Trophoblast cell (in vitro differentiated cells and primary cell): ENCODE results near the gene ARHGAP22.

Experiments used
- DNase-seq, 2 donors: peaks; one replicate each; pipeline ENCODE4 v3.0.0-alpha.2; 2016
- H2AFZ ChIP-seq: 2 replicates; pipeline ENCODE4 v1.6.1; 2013; ENCODE audit warnings: low read length, moderate library complexity, mild to moderate bottlenecking; ENCODE audit not compliant: insufficient read depth, poor library complexity
- H2AK5ac ChIP-seq: 2 replicates; pipeline ENCODE4 v1.6.1; 2013; ENCODE audit warnings: mild to moderate bottlenecking, low read length
- H2BK120ac ChIP-seq: 2 replicates; pipeline ENCODE4 v1.6.1; 2013; ENCODE audit warnings: low read length, mild to moderate bottlenecking, moderate library complexity; ENCODE audit not compliant: insufficient read depth, poor library complexity
- H2BK12ac ChIP-seq: 2 replicates; pipeline ENCODE4 v1.6.1; 2013; ENCODE audit warnings: mild to moderate bottlenecking, low read length, moderate library complexity
- H2BK5ac ChIP-seq: 2 replicates; pipeline ENCODE4 v1.6.1; 2013; ENCODE audit warnings: low read length, low read depth, moderate library complexity, mild to moderate bottlenecking; ENCODE audit not compliant: poor library complexity
- H3K14ac ChIP-seq: 2 replicates; pipeline ENCODE4 v1.6.1; 2013; ENCODE audit warnings: mild to moderate bottlenecking, low read length
- H3K18ac ChIP-seq: 2 replicates; pipeline ENCODE4 v1.6.1; 2013; ENCODE audit warnings: mild to moderate bottlenecking, low read length
- H3K23ac ChIP-seq: 2 replicates; pipeline ENCODE4 v1.6.1; 2013; ENCODE audit warnings: low read length
- H3K27ac ChIP-seq: 2 replicates; pipeline ENCODE4 v1.5.1; 2013; ENCODE audit warnings: low read depth, mild to moderate bottlenecking, inconsistent platforms, low read length, moderate library complexity
- H3K27me3 ChIP-seq: 2 replicates; pipeline ENCODE4 v1.6.1; 2013; ENCODE audit warnings: inconsistent platforms, mild to moderate bottlenecking, low read length, moderate library complexity; ENCODE audit not compliant: insufficient read depth
- H3K36me3 ChIP-seq, 2 experiments: 1 replicate in 1 of 2; 2 replicates in 1 of 2; pipeline ENCODE4 v1.6.1; 2013; ENCODE audit warnings: low read length in 2 of 2, mild to moderate bottlenecking in 2 of 2, moderate library complexity in 1 of 2; ENCODE audit not compliant: insufficient read depth in 2 of 2, control insufficient read depth in 1 of 2
- H3K4ac ChIP-seq: 2 replicates; pipeline ENCODE4 v1.6.1; 2013; ENCODE audit warnings: low read depth, mild to moderate bottlenecking, low read length, moderate library complexity
- H3K4me1 ChIP-seq, 2 experiments: 1 replicate in 1 of 2; 2 replicates in 1 of 2; pipeline ENCODE4 v1.6.1; 2013; ENCODE audit warnings: low read length in 2 of 2, mild to moderate bottlenecking in 2 of 2, moderate library complexity in 1 of 2; ENCODE audit not compliant: insufficient read depth in 2 of 2, control insufficient read depth in 1 of 2
- H3K4me2 ChIP-seq: 2 replicates; pipeline ENCODE4 v1.6.1; 2013; ENCODE audit warnings: inconsistent platforms, mild to moderate bottlenecking, low read length, moderate library complexity
- H3K4me3 ChIP-seq: 2 replicates; pipeline ENCODE4 v1.5.1; 2013; ENCODE audit warnings: mild to moderate bottlenecking, low read depth, low read length, inconsistent platforms
- H3K79me1 ChIP-seq: one replicate; pipeline ENCODE4 v1.6.1; 2013; ENCODE audit warnings: low read length
- H3K79me2 ChIP-seq: 2 replicates; pipeline ENCODE4 v1.6.1; 2013; ENCODE audit warnings: low read length, mild to moderate bottlenecking; ENCODE audit not compliant: control insufficient read depth, insufficient read depth, poor library complexity
- H3K9ac ChIP-seq: 2 replicates; pipeline ENCODE4 v1.6.1; 2013; ENCODE audit warnings: mild to moderate bottlenecking, low read length
- H3K9me3 ChIP-seq: 2 replicates; pipeline ENCODE4 v1.6.1; 2013; ENCODE audit warnings: low read depth, mild to moderate bottlenecking, control low read depth, inconsistent platforms, low read length; ENCODE audit not compliant: insufficient read depth
- H4K12ac ChIP-seq: 2 replicates; pipeline ENCODE4 v1.6.1; 2013; ENCODE audit warnings: low read depth, mild to moderate bottlenecking, low read length, moderate library complexity
- H4K8ac ChIP-seq: 2 replicates; pipeline ENCODE4 v1.6.1; 2013; ENCODE audit warnings: low read depth, mild to moderate bottlenecking, low read length, moderate library complexity
- H4K91ac ChIP-seq: one replicate; pipeline ENCODE4 v1.6.1; 2013; ENCODE audit warnings: low read depth, mild to moderate bottlenecking, low read length, moderate library complexity
- WGBS: extraction: QIAGEN DNeasy Blood & Tissue Kit; methylation state at CpG from one replicate; pipeline ENCODE4 v1.1.7; 2013; ENCODE audit warnings: missing lambda C conversion rate; ENCODE audit not compliant: insufficient read length, insufficient coverage; ENCODE audit errors: extremely low coverage; 5-methylcytosine and 5-hydroxymethylcytosine counted together

Gene ARHGAP22

DNA sequence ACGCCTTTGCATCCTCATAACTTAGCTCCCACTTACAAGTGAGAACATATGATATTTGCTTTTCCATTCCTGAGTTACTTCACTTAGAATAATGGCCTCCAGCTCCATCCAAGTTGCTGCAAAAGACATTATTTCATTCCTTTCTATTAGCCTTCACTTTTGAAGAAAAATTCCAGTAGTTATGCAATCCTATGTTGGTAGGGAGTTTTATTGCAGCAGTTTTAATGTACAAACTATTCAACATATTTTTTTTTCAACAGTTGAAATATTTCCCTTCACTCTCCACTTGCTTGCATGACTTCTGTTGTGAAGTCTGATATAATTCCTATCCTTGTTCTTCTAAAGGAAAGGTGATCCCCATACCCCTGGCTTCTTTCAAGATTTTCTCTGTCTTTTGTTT, 27.3 kb upstream of the ARHGAP22 start:
- H3K4ac ChIP-seq, result no peak overlapping the region
- no peak overlapping the region for H2AK5ac ChIP-seq
- WGBS, result no CpG with 5 or more reads among the region's 1 CpG
- no peak overlapping the region for H3K9ac ChIP-seq
- DNase-seq, result no peak
- H3K79me1 ChIP-seq, result no peaks in the 10 kb centered on the region
- no peak overlapping the region for H3K18ac ChIP-seq
- no peak overlapping the region for H2AFZ ChIP-seq
- no peak overlapping the region for H3K14ac ChIP-seq
- H4K91ac ChIP-seq, result no peak overlapping the region
- no peak overlapping the region for H3K23ac ChIP-seq
- no peak overlapping the region for H2BK120ac ChIP-seq
- H3K27me3 ChIP-seq, result no peaks in the 10 kb centered on the region
- no peak overlapping the region for H3K27ac ChIP-seq
- H3K4me1 ChIP-seq, result no peaks in the 10 kb centered on the region
- no peaks in the 10 kb centered on the region for H3K79me2 ChIP-seq
- H3K4me2 ChIP-seq, result no peak overlapping the region
- H3K9me3 ChIP-seq, result peaks cover 2% of the 10 kb centered on the region
- H3K4me3 ChIP-seq, result no peak overlapping the region
- H4K8ac ChIP-seq, result no peak overlapping the region
- H3K36me3 ChIP-seq, result no peaks in the 10 kb centered on the region
- no peak overlapping the region for H4K12ac ChIP-seq
- H2BK5ac ChIP-seq, result no peak overlapping the region
- H2BK12ac ChIP-seq, result no peak overlapping the region

- Histone ChIP-seq H3K4me3 (no peak overlapping the region), H3K79me1 (no peaks in the 10 kb centered on the region), H3K23ac (no peak overlapping the region), H2BK12ac (no peak overlapping the region), H3K9me3 (no peaks in the 10 kb centered on the region), H2AFZ (no peak overlapping the region), H3K4me2 (no peak overlapping the region), H2AK5ac (no peak overlapping the region), H3K79me2 (no peaks in the 10 kb centered on the region), H3K4ac (no peak overlapping the region), H3K36me3 (no peaks in the 10 kb centered on the region), H4K91ac (no peak overlapping the region), H4K8ac (no peak overlapping the region), H3K18ac (no peak overlapping the region), H3K27ac (no peak overlapping the region), H2BK5ac (no peak overlapping the region), H3K27me3 (no peaks in the 10 kb centered on the region), H3K4me1 (no peaks in the 10 kb centered on the region), H3K9ac (no peak overlapping the region), H2BK120ac (no peak overlapping the region), H4K12ac (no peak overlapping the region), H3K14ac (no peak overlapping the region)
- DNase-seq, result no peak
- WGBS, result no CpG with 5 or more reads among the region's 2 CpGs
Measured at GRCh38 chr10:48627984-48628609, 23.2 kb upstream of the ARHGAP22 start.

- Histone ChIP-seq H3K36me3 (no peaks in the 10 kb centered on the region), H2AFZ (no peak overlapping the region), H2BK5ac (no peak overlapping the region), H2AK5ac (no peak overlapping the region), H2BK12ac (no peak overlapping the region), H4K8ac (no peak overlapping the region), H2BK120ac (no peak overlapping the region), H3K4me2 (no peak overlapping the region), H3K27me3 (no peaks in the 10 kb centered on the region), H3K27ac (no peak overlapping the region), H3K18ac (no peak overlapping the region), H3K4ac (no peak overlapping the region), H3K79me1 (no peaks in the 10 kb centered on the region), H3K23ac (no peak overlapping the region), H3K4me1 (no peaks in the 10 kb centered on the region), H3K14ac (no peak overlapping the region), H4K91ac (no peak overlapping the region), H4K12ac (no peak overlapping the region), H3K4me3 (no peak overlapping the region), H3K9ac (no peak overlapping the region), H3K79me2 (no peaks in the 10 kb centered on the region), H3K9me3 (no peaks in the 10 kb centered on the region)
- no CpG with 5 or more reads among the region's 11 CpGs for WGBS
- DNase-seq, result no peak
Measured at GRCh38 chr10:48626986-48627731, 22.3 kb upstream of the ARHGAP22 start.

- H3K9me3 ChIP-seq, result no peaks in the 10 kb centered on the region
- H2BK120ac ChIP-seq, result no peak overlapping the region
- H3K14ac ChIP-seq, result no peak overlapping the region
- H3K23ac ChIP-seq, result no peak overlapping the region
- no peak overlapping the region for H4K12ac ChIP-seq
- H3K4me3 ChIP-seq, result no peak overlapping the region
- no peaks in the 10 kb centered on the region for H3K4me1 ChIP-seq
- no peaks in the 10 kb centered on the region for H3K27me3 ChIP-seq
- no peak overlapping the region for H3K9ac ChIP-seq
- H4K91ac ChIP-seq, result no peak overlapping the region
- H4K8ac ChIP-seq, result no peak overlapping the region
- WGBS, result no CpG with 5 or more reads among the region's 4 CpGs
- H2BK12ac ChIP-seq, result no peak overlapping the region
- no peak overlapping the region for H2AK5ac ChIP-seq
- no peak for DNase-seq
- H2BK5ac ChIP-seq, result no peak overlapping the region
- H3K4ac ChIP-seq, result no peak overlapping the region
- no peak overlapping the region for H2AFZ ChIP-seq
- no peak overlapping the region for H3K27ac ChIP-seq
- no peaks in the 10 kb centered on the region for H3K79me1 ChIP-seq
- H3K4me2 ChIP-seq, result no peak overlapping the region
- H3K18ac ChIP-seq, result no peak overlapping the region
- H3K79me2 ChIP-seq, result no peaks in the 10 kb centered on the region
- H3K36me3 ChIP-seq, result no peaks in the 10 kb centered on the region
Measured at GRCh38 chr10:48626447-48626846, 21.6 kb upstream of the ARHGAP22 start.
